Large intestine (tissue), 3 donors: ENCODE results near the gene CPLANE2. TPM values are rescaled to one million over a fixed set of nuclear protein-coding genes. Genes with fewer than 3 reads are reported as not detected.
"Not testable (repeated sequence)": the region's sequence is repeated elsewhere in the genome, so short reads cannot be mapped to it uniquely, and the experiment has no call there.

Experiments used
- DNase-seq, 2 donors: peaks; one replicate each; pipeline versions ENCODE4 v3.0.0 to v3.0.0-alpha.2; 2013
- H3K27ac ChIP-seq: one replicate; pipeline ENCODE4 v1.5.1; 2013; ENCODE audit warnings: low read length
- H3K27me3 ChIP-seq: 2 replicates; pipeline ENCODE4 v1.6.1; 2013; ENCODE audit warnings: low read length; ENCODE audit not compliant: control insufficient read depth, insufficient read depth
- H3K36me3 ChIP-seq: 2 replicates; pipeline ENCODE4 v1.6.1; 2013; ENCODE audit warnings: low read length; ENCODE audit not compliant: control insufficient read depth, insufficient read depth
- H3K4me1 ChIP-seq: one replicate; pipeline ENCODE4 v1.6.1; 2013; ENCODE audit warnings: low read length; ENCODE audit not compliant: control insufficient read depth, insufficient read depth
- H3K4me3 ChIP-seq: one replicate; pipeline ENCODE4 v1.5.1; 2013; ENCODE audit warnings: low read length
- H3K9me3 ChIP-seq: one replicate; pipeline ENCODE4 v1.6.1; 2013; ENCODE audit warnings: mild to moderate bottlenecking, low read depth, low read length, moderate library complexity; ENCODE audit not compliant: control insufficient read depth
- WGBS: methylation state at CpG from one replicate; pipeline ENCODE4 v1.1.5; 2013; ENCODE audit warnings: low lambda C conversion rate; ENCODE audit not compliant: insufficient coverage; 5-methylcytosine and 5-hydroxymethylcytosine counted together
- polyA plus RNA-seq: library from polyadenylated mRNA; unstranded; fragments of 120-200 nt; gene quantifications from one replicate; pipeline ENCODE4 v1.2.1, GENCODE V29; 2013

CPLANE2 gene
- polyA plus RNA-seq, 1 donor = 6.2 TPM

- Histone ChIP-seq H3K4me1 (peaks cover 18% of the 10 kb centered on the region), H3K9me3 (peaks cover 7% of the 10 kb centered on the region), H3K36me3 (peaks cover 5% of the 10 kb centered on the region), H3K4me3 (no peak overlapping the region), H3K27ac (no peak overlapping the region), H3K27me3 (peaks cover 34% of the 10 kb centered on the region)
- no peak for DNase-seq
- no CpG with 5 or more reads among the region's 13 CpGs for WGBS
These were observed 6.2 kb downstream of the CPLANE2 start for GRCh38 chr1:16230744-16231143.

DNA sequence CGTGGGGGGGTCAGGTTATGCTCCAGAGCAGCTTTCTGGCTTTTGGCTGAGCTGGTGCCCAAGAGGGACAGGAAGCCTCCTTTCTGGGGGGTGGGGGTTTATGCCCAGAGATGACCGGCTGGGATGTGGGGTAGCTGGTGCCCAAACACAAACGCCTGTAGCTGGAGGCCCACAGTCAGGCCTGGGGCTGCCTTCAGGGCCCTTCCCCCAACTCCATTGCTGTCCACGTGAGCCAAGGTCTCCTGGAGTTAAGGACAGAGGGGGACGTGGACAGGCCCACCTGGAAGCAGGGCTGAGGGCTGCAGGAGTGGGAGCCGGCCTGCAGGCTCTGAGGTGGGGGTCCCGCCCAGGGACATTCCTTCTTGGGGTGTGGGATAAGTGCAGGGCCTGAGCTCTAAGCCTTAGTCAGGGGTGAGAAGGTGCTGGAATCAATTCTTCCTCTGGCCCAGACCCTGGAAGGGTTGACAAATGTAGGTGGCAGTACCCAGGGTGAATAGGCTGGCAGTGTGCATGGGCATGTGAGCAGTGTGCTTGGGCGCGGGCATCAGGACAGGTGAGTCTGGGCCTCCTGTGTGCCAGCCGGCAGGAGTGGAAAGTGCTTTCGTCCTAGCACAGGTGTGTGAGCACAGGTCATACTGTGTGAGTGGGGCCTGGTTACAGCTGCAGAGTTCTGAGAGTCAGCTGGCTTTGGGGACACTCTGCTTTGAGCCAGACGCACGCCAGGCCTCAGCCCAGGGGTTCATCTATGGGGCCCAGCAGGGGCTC lies 6.8 kb downstream of the CPLANE2 start:
- no peak for DNase-seq
- H3K9me3 ChIP-seq = peaks cover 7% of the 10 kb centered on the region
- peaks cover 5% of the 10 kb centered on the region for H3K36me3 ChIP-seq
- peaks cover 18% of the 10 kb centered on the region for H3K4me1 ChIP-seq
- no peak overlapping the region for H3K4me3 ChIP-seq
- no peak overlapping the region for H3K27ac ChIP-seq
- no CpG with 5 or more reads among the region's 13 CpGs for WGBS
- H3K27me3 ChIP-seq = peaks cover 34% of the 10 kb centered on the region

- H3K27me3 ChIP-seq = peaks cover 34% of the 10 kb centered on the region
- H3K4me3 ChIP-seq = peak overlapping the region; percentile 41
- peaks cover 7% of the 10 kb centered on the region for H3K9me3 ChIP-seq
- no peaks in the 10 kb centered on the region for H3K36me3 ChIP-seq
- whole genome bisulfite sequencing = no CpG with 5 or more reads among the region's 46 CpGs
- peak in 1 of 2 donors; percentile 64 for DNase-seq
- no peak overlapping the region for H3K27ac ChIP-seq
- H3K4me1 ChIP-seq = peaks cover 18% of the 10 kb centered on the region
These were observed 10.3 kb downstream of the CPLANE2 start for GRCh38 chr1:16226490-16227179.

DNA sequence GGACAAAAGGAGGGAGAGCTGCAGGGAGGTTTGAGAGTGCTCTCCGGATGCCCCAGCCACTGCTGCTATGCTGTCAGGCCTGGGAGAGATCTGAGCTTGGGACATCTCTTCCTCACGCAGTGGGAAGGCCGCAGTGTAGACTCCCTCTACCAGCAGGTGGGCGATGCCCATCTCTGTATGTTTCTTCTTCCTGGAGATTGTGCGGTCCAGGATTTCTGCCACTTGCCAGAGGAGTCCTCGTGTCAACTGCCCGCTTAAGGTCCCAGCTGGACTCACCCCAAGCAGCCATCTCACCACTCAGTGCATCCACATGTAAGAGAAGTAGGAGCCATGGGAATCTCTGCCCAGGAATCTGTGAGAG lies 10.9 kb downstream of the CPLANE2 start:
- no peak overlapping the region for H3K27ac ChIP-seq
- H3K9me3 ChIP-seq = peaks cover 7% of the 10 kb centered on the region
- H3K27me3 ChIP-seq = peaks cover 34% of the 10 kb centered on the region
- H3K4me3 ChIP-seq = no peak overlapping the region
- WGBS = no CpG with 5 or more reads among the region's 7 CpGs
- H3K36me3 ChIP-seq = no peaks in the 10 kb centered on the region
- H3K4me1 ChIP-seq = peaks cover 18% of the 10 kb centered on the region
- no peak for DNase-seq

DNA sequence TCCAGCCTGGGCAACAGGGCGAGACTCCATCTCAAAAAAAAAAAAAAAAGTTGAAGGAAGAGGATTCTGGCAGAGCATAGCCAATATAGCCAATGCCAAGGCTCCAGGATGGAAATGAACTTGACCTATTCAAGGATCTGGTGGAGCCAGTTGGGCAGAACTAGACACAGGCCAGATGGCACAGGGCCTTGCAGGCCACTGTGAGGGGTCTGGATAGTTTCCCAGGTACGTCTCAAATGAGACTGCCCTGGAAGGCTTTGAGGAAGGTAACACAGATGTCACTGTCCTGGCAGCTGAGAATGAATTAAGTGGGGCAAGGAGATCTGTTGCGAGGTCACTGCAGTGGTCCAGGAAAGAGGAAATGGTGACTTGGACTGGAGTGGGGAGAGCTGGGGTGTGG lies 12.5 kb downstream of the CPLANE2 start:
- WGBS = no CpG with 5 or more reads among the region's 3 CpGs

GRCh38 chr1:16222716-16223115 lies 14.3 kb downstream of the CPLANE2 start:
- H3K4me1 ChIP-seq = peaks cover 27% of the 10 kb centered on the region

More for the DNA sequence above, 12.5 kb downstream of the CPLANE2 start:
- no peak overlapping the region for H3K27ac ChIP-seq
- H3K4me3 ChIP-seq = no peak overlapping the region
- peaks cover 34% of the 10 kb centered on the region for H3K27me3 ChIP-seq
- peaks cover 23% of the 10 kb centered on the region for H3K4me1 ChIP-seq
- peaks cover 7% of the 10 kb centered on the region for H3K9me3 ChIP-seq
- DNase-seq = no peak
- H3K36me3 ChIP-seq = no peaks in the 10 kb centered on the region

GRCh38 chr1:16221499-16221898 lies 15.5 kb downstream of the CPLANE2 start:
- no peaks in the 10 kb centered on the region for H3K36me3 ChIP-seq
- DNase-seq = no peak
- WGBS = 100% methylated on average over 1 of the region's 1 CpG
- H3K4me1 ChIP-seq = peaks cover 25% of the 10 kb centered on the region
- H3K9me3 ChIP-seq = no peaks in the 10 kb centered on the region
- H3K4me3 ChIP-seq = no peak overlapping the region
- H3K27me3 ChIP-seq = peaks cover 8% of the 10 kb centered on the region
- no peak overlapping the region for H3K27ac ChIP-seq

More at GRCh38 chr1:16222716-16223115, 14.3 kb downstream of the CPLANE2 start:
- not testable (repeated sequence) for H3K27ac ChIP-seq, H3K9me3 ChIP-seq, H3K4me3 ChIP-seq, H3K36me3 ChIP-seq, DNase-seq
- 100% methylated on average over 2 of the region's 14 CpGs for WGBS
- H3K27me3 ChIP-seq = peaks cover 20% of the 10 kb centered on the region

DNA sequence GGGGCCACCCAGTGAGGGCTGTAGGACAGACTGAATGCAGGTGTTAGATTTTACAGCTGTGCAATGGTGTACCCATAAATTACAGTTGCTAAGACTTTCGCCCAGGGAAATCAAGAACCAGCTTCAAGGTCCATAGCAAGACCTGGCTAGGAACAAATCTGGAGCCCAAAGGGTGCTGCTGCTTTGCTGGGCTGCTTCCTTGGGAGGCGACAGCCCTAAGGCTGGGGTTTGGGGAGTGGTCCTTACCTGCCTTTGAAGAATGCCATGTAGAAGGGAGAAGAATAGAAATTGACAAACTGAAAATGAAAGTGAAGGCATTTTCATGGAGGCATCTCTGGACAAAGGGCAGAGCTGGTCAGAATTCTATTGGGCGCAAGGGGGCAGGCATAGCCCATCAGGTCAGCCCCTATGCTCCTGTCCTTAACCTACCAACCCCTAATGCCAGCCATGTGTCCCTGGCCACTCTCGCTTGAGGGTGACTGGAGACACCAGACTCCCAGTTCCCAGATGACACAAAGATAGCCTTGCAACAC lies 16.9 kb downstream of the CPLANE2 start:
- peak in 1 of 2 donors; percentile 63 for DNase-seq
- no peaks in the 10 kb centered on the region for H3K9me3 ChIP-seq
- no peaks in the 10 kb centered on the region for H3K36me3 ChIP-seq
- peaks cover 30% of the 10 kb centered on the region for H3K4me1 ChIP-seq
- no CpG with 5 or more reads among the region's 4 CpGs for WGBS
- H3K27ac ChIP-seq = peak overlapping the region; percentile 22
- no peaks in the 10 kb centered on the region for H3K27me3 ChIP-seq
- H3K4me3 ChIP-seq = no peak overlapping the region

- DNase-seq = no peak
- Histone ChIP-seq H3K4me3 (no peak overlapping the region), H3K27ac (no peak overlapping the region), H3K36me3 (no peaks in the 10 kb centered on the region), H3K9me3 (no peaks in the 10 kb centered on the region), H3K27me3 (no peaks in the 10 kb centered on the region), H3K4me1 (peaks cover 30% of the 10 kb centered on the region)
- WGBS = no CpG with 5 or more reads among the region's 6 CpGs
These were observed 18.3 kb downstream of the CPLANE2 start for GRCh38 chr1:16218674-16219071.

DNA sequence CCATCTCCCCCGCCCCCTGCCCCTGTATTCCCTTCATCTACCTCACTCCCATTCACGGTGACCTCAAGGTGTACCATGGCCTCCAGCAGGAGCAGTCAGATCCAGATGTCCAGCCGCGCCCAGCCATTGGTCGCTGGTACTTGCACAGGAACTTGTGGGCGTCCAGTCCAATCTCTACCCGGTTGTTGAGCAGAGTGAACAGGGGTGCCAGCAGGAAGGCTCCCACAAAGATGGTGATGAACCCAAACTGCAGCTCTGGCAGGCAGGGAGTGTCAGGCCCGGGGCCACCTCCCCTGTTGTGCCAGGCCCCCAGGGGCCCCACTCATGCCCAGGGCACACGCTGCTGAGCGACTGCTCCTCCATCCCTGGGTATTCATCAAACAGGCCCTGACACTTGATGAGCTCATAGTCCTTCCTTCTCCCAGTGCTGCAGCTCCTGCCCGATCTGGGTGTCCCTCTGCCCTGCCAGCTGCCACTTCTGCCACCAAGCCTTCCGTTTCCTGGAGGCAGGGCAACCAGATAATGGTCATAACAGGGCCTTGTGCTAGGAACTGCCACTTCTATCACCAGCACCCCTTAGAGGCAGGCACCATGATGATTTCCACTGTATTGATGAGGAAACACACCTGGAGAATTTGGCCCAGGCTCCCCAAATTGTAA lies 18.8 kb downstream of the CPLANE2 start:
- Histone ChIP-seq H3K4me3 (peak overlapping the region; percentile 39), H3K36me3 (no peaks in the 10 kb centered on the region), H3K4me1 (peaks cover 30% of the 10 kb centered on the region), H3K27ac (peak overlapping the region; percentile 58), H3K27me3 (no peaks in the 10 kb centered on the region), H3K9me3 (no peaks in the 10 kb centered on the region)
- DNase-seq = peak in 1 of 2 donors; percentile 32
- WGBS = no CpG with 5 or more reads among the region's 12 CpGs
